SKM-1 (cell line): ENCODE results near the gene KCNJ5.

ENCODE experiments used
- DNase-seq: peaks from one replicate; lab custom pipeline; 2025; ENCODE audit not compliant: unreplicated experiment; lab: John Stamatoyannopoulos, UW

The KCNJ5 gene

GRCh38 chr11:128947773-128948172, 56.6 kb downstream of the KCNJ5 start:
- no peak for DNase-seq

DNA sequence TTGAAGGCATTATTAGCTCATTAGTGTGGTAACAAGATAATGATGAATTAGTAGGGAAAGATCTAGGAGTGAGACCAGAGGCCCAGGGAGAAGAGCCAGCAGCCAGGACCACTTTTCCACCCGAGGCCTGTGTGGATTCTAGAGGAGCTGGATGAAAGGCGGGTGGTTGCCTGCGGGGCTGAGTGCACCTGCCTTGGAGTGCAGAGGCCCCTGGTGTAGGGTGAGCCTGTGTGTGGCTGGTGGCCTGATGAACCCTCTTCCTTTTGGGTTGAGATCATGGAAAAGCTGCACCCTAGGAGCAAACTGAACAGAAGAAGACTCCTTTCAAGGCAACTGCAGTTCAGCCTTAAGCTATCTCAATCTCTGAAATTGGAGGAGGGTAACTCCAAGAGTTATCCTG, 57.4 kb downstream of the KCNJ5 start:
- DNase-seq = no peak

DNA sequence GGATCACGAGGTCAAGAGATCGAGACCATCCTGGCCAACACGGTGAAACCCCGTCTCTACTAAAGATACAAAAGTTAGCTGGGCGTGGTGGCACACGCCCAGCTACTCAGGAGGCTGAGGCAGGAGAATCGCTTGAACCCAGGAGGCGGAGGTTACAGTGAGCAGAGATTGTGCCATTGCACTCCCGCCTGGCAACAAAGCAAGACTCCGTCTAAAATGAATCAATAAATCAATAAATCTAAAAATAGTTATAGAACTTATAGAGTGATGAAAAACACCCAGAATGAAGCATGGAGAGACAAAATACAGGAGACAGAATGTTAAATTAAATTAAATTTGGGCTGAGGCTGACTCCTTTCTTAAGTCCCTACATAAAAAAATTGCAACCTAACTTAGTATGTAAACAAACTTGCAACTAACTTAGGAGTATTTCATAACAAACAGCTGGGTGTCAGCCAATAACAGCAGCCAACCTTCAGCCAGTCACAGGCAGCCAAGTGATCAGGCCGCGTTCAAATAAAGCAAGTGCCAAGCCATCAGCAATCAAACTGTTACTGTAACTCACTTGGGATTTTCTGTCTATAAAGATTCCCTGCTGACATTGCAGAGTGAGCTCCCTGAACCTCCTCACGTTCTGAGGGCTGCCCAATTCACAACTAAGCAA, 58.8 kb downstream of the KCNJ5 start:
- DNase-seq = no peak

GRCh38 chr11:128953151-128953550, 62.0 kb downstream of the KCNJ5 start:
- DNase-seq = no peak

- no peak for DNase-seq
Measured at GRCh38 chr11:128955636-128956035, 64.5 kb downstream of the KCNJ5 start.

DNA sequence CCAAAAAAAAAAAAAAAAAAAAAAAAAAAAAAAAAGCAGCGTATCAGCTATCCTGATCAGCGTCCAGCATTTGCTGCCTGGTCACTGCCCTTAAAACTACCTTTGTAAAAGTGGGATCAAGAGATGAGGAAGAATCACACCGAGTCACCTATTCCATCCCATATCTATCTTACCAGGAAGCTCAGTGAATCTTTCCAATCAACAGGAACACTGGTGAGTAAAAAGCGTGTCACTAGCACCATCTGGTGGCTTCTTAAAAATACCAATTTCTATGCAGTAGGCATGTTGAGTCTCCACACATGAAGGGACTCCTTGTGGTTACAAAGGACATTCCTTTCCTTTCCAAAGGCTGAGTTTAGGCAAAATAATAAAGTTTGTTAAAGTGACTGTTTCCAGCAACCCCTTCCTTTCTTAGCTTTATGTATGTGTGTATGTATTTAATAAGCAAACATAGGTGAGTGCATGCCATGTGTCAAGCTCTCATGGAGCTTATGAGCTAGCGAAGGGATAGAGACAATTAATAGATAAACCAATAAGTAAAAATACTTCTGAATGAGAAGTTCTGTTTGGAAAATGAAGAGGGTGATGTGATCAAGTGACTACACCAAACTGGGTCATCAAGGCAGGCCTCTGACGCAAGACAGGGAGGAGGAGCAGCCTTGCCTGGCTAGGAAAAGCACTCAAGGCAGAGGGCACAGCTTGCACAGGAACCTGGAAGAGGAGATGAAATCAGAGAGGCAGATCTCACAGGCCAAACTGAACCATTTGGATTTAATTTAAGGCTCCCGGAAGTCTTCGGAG, 65.4 kb downstream of the KCNJ5 start:
- peak; percentile 55 for DNase-seq

GRCh38 chr11:128957202-128957482, 66.0 kb downstream of the KCNJ5 start:
- no peak for DNase-seq

DNA sequence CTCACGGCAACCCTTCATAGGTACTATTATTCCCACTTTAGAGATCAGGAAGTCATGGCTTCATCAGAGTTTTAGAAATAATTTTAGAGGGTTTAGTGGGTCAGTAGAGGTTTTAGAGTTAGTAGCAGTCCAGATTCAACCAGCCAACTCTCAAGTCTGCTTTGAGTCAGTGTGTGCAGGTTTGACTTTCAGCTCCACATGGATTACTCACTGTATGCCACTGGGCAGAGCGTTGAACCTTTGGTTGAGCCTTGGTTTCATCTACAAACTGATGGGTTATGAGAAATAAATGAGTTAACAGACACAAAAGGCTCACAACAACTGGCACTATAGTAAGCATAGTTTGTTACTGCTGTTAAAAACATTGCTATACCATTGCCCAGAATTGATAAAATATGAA, 70.5 kb downstream of the KCNJ5 start:
- DNase-seq = no peak

DNA sequence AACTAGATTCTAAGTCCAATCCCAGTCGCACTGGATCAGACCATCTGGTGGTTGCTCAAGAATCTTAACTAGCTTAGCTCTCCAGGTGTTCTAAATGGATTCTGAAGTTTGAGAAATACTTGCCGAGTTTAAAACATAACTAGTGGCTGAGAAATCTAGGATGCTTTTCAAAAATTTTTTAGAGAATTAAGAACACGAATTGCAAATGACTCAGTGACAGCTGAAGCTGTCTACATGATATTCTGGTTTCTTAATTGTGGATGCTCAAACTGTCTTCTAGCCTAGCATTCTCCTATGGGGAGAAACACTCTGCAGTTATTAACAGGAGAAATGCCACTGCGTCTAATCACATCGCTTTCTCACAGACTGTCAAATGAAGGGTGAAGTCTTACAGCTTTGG, 71.7 kb downstream of the KCNJ5 start:
- DNase-seq = no peak

DNA sequence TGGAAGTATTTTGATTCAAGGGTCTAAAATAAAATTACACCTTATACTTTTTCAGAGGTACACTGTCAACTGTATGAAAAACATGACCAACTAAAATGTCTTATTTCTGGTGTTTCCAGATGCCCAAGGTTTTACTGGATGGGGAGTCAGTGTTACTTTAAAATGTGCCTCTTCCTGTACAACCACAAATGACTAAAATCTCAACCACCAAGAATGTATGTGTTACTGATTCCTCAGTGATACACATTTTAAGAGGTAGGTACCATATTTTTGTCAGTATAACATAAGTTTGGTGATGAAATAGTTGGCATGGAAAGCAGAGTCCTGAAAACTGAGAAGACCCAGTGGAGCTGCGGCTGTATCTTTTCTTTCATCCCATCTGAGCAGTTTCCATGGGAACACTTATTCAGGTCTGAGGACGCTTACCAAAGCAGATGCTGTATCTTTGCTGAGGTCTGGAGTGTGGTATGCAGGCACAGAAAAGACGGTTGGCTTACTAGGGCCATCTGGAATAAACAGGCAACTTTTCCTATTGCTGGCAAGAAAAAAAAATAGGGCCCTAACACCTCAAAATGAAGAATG, 72.7 kb downstream of the KCNJ5 start:
- DNase-seq = no peak

DNA sequence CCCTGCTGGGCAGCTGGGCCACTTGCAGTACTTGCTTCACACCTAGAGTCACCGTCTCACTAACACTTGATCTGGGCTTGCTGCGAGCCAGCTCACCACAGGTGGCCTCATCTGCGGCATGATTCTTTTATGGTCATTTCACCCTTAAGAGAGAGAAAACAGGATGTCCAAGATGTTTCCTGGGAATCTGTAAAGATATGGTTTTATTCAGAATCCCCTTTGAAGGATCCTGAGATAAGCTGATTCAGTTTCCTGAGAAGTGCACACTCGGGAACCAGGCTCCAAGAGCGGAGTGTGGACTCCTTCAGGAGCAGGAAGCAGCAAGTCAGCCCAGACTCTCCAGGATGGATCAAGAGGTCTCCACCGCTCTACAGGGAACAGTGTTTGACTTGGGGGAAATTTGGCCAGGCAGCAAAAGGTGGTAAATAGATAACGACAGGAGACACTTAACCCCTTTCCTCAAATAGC, 73.3 kb downstream of the KCNJ5 start:
- no peak for DNase-seq

- DNase-seq = no peak
Measured at GRCh38 chr11:128965485-128965884, 74.3 kb downstream of the KCNJ5 start.

- DNase-seq = no peak
Measured at GRCh38 chr11:128967578-128967977, 76.4 kb downstream of the KCNJ5 start.

DNA sequence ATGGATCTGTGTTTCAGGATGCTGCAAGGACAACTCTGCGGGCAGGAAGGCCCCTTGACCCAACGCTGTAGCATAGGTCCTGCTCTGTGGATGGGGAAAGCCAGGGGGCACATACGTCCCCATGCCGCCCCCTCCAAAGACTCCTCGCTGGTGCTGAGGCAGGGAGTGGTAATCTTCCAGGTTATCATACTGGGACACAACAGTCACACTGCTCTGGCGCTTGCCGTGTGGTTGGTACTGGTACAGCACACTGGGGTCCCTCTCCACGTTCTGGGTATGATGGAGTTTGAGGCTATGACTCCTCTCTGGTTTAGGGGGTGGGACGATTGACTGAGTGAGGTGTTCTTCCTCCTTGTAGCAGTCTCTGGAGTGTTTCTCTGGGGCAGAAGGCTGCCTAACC, 77.8 kb downstream of the KCNJ5 start:
- DNase-seq = no peak
